ENCODE results near the gene NAA40. TPM values are rescaled to one million over a fixed set of nuclear protein-coding genes. Genes with fewer than 3 reads are reported as not detected.
A peak's percentile ranks its signal among the peaks of the same experiment; 100 is the strongest.

NAA40 gene
- total and polyA plus RNA-seq, 2 of the 13 experiments (the other 11 are each of a cell fraction or from before 2014, with no cell fraction given): 11.1 to 17.9 TPM

GRCh38 chr11:63974259-63975143 lies 35.7 kb downstream of the NAA40 start, which contains the start of gene COX8A (continued):
- TF ChIP-seq BCLAF1 (IDR thresholded peaks at IDR 0.05) (no peak), ZSCAN29 (CRISPR knock-in tag; conservative IDR thresholded peaks at IDR 0.05) (no peak), PLSCR1 (CRISPR knock-in tag; IDR thresholded peaks at IDR 0.05; ENCODE audit: borderline replicate concordance) (no peak), ZNF276 (CRISPR knock-in tag; IDR thresholded peaks at IDR 0.05; ENCODE audit: low read depth) (no peak; the same call in 1 of the 2 replicates), ZNF558 (CRISPR knock-in tag; IDR thresholded peaks at IDR 0.05; ENCODE audit: borderline replicate concordance) (peak; percentile 85; the same call in 1 of the 2 replicates), NCOA1 (CRISPR knock-in tag; IDR thresholded peaks at IDR 0.05) (no peak), SCMH1 (CRISPR knock-in tag; IDR thresholded peaks at IDR 0.05; ENCODE audit: borderline replicate concordance) (no peak), SRSF4 (IDR thresholded peaks at IDR 0.05; ENCODE audit: low read depth, low read length, poor library complexity, severe bottlenecking) (no peak), ZNF616 (CRISPR knock-in tag; IDR thresholded peaks at IDR 0.05; ENCODE audit: low read depth) (peak; percentile 32; the same call in 1 of the 2 replicates), JARID2 (CRISPR knock-in tag; IDR thresholded peaks at IDR 0.05; ENCODE audit: insufficient replicate concordance) (no peak), ZHX2 (IDR thresholded peaks at IDR 0.05; ENCODE audit: low read depth) (peak; percentile 99), ZHX2 (CRISPR knock-in tag; IDR thresholded peaks at IDR 0.05; ENCODE audit: borderline replicate concordance) (no peak), SIX4 (CRISPR knock-in tag; IDR thresholded peaks at IDR 0.05) (peak; percentile 37; the same call in 1 of the 2 replicates), HOXA9 (CRISPR knock-in tag; IDR thresholded peaks at IDR 0.05; ENCODE audit: borderline replicate concordance) (no peak)
